Superior temporal gyrus (tissue), 1 donor: ENCODE data around the gene SLFNL1.

Experiments used
- DNase-seq: peaks from one replicate; pipeline ENCODE4 v3.0.0-alpha.2; 2016; ENCODE audit errors: extremely low spot score

The SLFNL1 gene

DNA sequence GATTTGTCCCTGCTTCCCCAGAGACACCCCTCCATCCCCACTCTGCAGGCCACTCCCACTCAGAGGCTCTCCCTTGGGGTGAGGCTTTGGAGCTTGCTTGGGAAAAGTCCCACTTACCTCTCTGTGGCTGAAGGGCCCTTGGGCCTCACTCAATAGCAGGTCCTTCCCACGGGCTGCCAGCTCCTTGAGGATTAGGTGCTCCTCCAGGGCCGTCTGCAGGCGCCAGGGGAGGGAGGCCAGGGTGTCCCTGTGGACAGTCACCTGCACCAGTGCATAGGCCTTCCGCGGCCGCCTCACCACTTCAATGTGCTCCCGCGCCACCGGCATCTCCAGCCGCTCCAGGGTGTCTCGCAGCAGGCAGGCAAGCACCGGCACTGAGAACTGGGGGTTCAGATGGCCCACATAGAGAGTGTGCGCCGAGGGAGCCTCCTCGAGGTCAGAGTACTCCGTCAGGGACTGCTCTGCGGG lies 1.4 kb downstream of the SLFNL1 start:
- DNase-seq, result no peak

DNA sequence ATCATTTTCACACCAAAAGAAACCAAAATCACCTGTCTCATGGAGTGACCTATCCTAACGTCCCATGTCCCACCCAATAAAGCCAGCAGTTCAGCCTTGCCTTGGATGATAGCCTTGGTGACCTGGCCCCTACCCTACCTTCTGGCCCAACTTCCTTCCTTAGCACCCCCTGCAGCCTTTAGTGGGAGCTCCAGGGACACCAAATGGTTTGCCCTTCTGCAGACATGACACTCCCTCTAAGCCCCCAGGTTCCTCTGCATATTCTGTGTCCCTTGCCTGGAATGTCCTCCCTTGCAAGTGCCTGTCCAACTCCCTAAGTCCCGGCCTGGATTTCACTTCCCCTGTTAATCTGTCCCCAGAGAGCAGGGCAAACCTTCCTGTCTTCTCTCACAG lies 2.2 kb downstream of the SLFNL1 start:
- no peak for DNase-seq

DNA sequence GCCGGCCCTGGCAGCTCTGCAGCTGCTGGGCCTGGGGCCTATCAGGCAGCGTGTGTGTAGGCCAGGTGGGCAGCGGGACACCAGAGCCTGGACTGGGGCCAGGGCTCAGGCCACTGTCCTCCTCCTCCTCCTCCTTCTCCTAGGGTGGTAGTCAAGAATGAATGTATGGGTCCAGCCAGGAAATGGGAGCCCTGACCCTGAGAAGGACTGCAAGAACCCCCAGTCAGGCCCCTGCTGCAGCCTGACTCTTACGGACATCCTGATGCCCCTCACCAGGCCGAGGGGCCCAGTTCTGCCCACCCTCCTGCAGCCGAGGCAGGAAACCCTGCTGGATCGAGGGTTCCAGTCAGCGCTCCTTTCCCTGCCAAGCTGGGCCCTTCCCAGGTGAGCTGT lies 3.5 kb downstream of the SLFNL1 start:
- DNase-seq, result no peak

- DNase-seq, result no peak
Observed at GRCh38 chr1:41017141-41018017, 4.1 kb downstream of the SLFNL1 start.

GRCh38 chr1:41015897-41016470 lies 5.5 kb downstream of the SLFNL1 start:
- no peak for DNase-seq

DNA sequence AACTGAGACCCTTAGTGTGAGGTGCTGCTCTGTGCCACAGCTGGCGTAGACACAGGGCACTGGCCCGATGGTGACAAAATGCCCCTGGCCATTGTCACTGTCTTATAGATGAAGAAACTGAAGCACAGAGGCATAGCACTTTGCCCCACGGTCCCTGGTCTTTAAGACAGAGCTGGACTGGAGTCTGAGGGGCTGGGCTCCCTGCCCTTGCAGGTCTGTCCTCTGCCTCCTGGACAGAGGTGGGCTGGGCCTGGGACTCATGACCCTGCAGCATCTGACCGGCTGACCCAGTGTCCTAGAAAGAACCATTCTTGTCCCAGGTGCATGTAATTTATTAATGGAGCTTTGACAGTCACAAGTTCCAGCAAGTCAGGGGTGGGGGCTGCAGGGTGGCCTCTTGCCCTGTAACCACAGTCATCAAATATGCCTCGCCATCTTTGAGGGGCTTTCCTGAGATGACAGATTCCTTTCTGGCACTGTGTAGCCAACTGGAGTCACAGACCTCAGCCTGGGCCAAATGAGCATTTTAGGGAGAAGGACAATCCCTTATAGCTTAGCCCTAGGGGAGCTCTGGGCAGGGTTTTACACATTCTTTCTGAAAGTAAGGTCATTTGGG lies 6.1 kb downstream of the SLFNL1 start:
- no peak for DNase-seq

- no peak for DNase-seq
Observed at GRCh38 chr1:41014871-41015270, 6.7 kb downstream of the SLFNL1 start.

GRCh38 chr1:41013796-41014195 lies 7.7 kb downstream of the SLFNL1 start:
- no peak for DNase-seq

- DNase-seq, result no peak
Observed at GRCh38 chr1:41013024-41013423, 8.5 kb downstream of the SLFNL1 start.

- no peak for DNase-seq
Observed at GRCh38 chr1:41010345-41010744, 11.2 kb downstream of the SLFNL1 start.

DNA sequence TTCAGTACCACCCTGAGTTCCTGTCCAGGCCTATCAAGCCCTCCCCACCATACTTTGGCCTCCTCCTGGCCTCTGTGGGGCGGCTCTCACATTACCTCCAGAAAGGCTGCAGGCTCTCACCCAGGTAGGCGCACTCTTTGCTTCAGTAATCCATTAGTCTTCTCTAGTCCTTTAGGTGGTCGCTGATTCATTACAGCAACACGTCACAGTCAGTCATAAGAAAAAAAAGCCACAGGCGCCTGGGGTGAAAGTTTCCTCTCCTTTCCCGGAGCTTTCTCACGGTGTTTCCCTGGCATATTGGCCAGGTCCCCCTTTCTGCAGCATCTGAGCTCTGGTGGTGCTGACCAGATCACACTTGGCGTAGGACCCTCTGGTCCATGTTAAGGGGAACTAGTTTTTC lies 12.1 kb downstream of the SLFNL1 start:
- DNase-seq, result no peak

GRCh38 chr1:41006942-41007865 lies 14.3 kb downstream of the SLFNL1 start:
- no peak for DNase-seq

DNA sequence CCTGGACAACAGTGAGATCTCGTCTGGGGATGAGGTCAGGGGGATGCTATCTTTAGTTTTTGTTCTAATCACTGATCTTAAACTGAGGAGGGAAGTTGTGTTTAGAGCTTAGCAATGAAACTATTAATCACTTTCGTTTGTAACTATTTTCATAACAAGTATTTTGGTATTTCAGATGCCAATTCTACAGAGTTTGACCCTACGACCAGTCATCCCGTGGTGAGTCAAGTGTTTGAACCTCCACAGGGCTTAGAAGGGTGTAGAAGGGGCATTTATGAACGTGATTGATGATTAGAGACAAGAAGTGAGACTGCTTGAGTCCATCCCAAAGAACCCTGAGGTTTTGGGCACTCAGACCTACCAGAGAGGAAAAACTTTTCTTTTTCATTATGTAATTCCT lies 15.6 kb downstream of the SLFNL1 start:
- no peak for DNase-seq

DNA sequence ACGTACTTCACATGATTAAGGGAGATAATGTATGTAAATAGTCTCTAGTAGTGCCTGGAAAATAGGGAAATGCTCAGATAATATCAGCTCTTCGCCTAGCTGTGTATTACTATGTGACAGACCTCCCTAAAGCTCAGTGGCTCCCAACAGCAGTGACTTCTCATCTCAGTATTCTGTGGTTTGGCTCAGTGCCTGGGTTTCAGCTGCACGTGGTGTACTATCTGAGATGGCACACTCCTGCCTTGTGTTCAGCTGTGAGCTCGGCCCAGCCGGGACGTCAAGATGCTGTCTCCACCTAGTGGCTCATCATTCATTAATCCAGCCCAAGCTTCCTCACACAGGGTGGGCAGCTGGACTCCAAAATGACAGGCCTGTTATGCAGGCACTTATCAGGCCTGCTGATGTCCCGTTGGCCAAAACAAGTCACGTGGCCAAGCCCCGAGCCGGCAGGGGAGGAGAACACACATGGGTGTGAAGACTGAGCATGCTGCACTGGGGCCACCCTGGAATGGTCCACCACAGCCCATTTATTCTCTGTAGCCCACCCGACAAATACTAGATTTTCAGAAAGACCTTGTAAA lies 17.8 kb downstream of the SLFNL1 start:
- peak; percentile 97 for DNase-seq

DNA sequence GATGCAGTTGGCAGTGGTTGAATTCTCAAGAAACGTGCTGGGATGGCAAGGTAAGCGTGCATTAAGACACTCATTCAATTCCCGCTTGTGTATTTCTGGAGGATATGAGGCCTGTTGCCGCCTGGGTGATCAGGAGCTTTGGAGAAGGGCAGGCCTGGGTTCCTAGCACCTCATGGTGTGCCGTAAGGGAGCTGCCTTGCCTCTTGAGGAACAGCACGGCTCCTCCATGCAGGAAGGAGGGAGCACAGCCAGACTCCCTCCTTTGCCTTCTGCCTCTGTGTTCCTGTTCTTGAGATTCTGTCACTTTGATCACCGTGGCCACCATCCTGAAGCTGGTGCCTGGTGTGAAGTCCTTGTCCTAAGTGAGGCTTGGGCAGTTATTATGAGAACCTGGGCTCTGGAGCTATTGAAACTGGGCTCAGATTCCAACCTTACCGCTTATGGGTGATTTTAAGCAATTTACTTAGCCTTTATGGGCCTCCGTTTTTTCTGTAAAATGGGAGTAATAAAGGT lies 18.3 kb downstream of the SLFNL1 start:
- DNase-seq, result no peak

DNA sequence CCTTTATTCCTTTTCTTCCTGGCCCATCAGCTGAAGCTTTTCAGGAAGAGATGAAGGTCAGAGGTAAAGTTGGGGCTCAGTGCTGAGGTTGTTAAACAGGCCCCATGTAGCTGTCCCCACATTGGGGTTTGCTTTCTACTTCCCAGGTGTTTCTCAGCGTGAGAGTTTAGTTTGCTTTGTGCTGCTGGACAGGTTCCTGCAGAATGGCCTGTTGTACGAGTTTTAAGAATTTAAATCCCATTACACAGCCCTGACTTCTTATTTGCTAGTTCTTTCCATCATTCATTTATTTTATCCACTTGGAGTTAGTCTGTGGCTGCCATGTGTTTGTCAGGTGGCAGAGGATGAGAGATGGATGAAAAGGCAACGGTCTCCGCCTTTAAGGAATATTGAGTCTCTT lies 22.9 kb downstream of the SLFNL1 start:
- DNase-seq, result no peak

DNA sequence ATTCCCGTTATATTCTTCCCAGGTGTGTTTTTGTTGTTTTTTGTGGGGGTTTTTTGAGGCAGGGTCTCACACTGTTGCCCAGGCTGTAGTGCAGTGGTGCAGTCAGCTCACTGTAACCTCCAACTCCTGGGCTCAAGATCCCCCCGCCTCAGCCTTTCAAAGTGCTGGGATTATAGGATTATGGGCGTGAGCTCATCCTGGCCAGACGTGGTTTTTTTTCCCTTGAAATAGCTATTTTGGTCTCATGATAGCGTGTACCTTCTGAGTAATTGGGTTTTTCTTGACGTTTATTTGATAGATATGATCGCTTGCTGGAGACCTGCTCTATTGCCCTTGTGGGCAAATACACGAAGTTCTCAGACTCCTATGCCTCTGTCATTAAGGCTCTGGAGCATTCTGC lies 24.4 kb downstream of the SLFNL1 start:
- DNase-seq, result no peak

GRCh38 chr1:40989066-40989465 lies 32.5 kb downstream of the SLFNL1 start:
- no peak for DNase-seq

DNA sequence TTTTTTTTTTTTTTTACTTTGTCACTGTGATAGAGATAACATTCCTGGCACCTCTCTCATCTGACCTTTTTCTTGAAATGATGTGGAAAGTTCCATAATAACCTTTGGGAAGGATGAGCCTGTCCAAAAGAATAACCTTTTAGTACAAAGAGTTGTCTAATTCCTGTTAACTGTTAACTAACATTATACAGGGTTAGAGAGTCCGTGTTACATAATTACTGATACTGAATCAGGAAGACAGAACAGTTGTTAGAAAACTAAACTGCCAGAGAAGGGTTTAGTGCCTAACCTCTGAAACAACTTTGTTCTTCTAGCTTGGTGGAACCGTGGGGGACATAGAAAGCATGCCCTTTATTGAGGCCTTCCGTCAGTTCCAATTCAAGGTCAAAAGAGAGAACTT lies 33.2 kb downstream of the SLFNL1 start:
- DNase-seq, result no peak

DNA sequence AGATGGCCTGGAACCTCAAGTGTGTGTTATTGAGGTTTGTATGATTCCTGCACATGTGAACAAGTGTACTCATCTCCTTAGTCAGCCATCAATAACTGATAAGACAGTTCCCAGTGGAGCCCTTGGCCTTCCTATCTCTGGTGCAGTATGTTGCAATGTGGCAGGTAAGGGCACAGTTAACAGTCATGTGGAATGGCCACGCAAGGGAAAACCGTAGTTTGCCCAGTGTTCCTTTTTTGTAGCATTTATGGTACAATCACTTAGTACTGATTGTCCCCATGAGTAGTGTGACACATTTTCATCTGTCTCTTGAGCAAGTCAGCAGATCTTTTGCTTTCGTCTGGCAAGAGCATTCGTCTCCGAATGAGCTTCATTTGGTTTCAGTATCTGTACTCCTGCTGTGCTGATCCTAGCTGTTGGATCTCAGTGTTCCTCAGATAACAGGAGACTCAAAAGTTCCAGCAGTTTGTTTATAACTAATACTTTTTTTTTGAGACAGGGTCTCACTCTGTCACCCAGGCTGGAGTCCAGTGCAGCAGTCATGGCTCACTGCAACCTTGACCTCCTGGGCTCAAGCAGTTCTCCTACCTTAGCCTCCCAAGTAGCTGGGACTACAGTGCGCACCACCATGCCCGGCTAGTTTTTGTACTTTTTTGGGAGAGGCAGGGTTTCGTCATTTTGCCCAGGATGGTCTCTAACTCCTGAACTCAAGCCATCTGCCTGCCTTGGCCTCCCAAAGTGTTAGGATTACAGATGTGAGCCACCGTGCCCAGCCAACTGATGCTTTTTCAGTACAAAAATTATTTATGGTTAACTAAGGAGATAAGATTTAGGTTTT lies 33.9 kb downstream of the SLFNL1 start:
- DNase-seq, result peak; percentile 51
